Calu3 (cell line): ENCODE results near the gene ZNF740. TPM values are rescaled to one million over a fixed set of nuclear protein-coding genes. Genes with fewer than 3 reads are reported as not detected.
A peak's percentile ranks its signal among the peaks of the same experiment; 100 is the strongest.

Source experiments
- BruUV-seq: library from RNA; stranded (reverse); fragments of 400-500 nt; replicated peaks from 2 replicates; lab custom pipeline; 2021; lab: Mats Ljungman, UMichigan
- CTCF ChIA-PET: fragments of 300-600 bp; sonication (Branson Sonifier 250); formaldehyde crosslinking; loops from one replicate; lab custom pipeline; 2022; ENCODE audit warnings: antibody characterized with exemption; lab: Charles Lee
- DNase-seq: peaks from one replicate; pipeline ENCODE4 v3.0.0; 2022
- H3K27ac Mint-ChIP-seq: one replicate; pipeline ENCODE4 v1.8.0; 2022; ENCODE audit warnings: mixed read lengths; ENCODE audit not compliant: unreplicated experiment
- H3K27me3 Mint-ChIP-seq: one replicate; pipeline ENCODE4 v1.8.0; 2022; ENCODE audit warnings: mixed read lengths; ENCODE audit not compliant: unreplicated experiment
- H3K36me3 Mint-ChIP-seq: one replicate; pipeline ENCODE4 v1.8.0; 2022; ENCODE audit warnings: mild to moderate bottlenecking, moderate library complexity, mixed read lengths; ENCODE audit not compliant: insufficient read depth, unreplicated experiment
- H3K4me1 Mint-ChIP-seq: one replicate; pipeline ENCODE4 v1.8.0; 2022; ENCODE audit warnings: mild to moderate bottlenecking, low read depth, mixed read lengths; ENCODE audit not compliant: unreplicated experiment
- H3K4me3 Mint-ChIP-seq: one replicate; pipeline ENCODE4 v1.8.0; 2022; ENCODE audit warnings: mild to moderate bottlenecking, low read depth, moderate library complexity, mixed read lengths; ENCODE audit not compliant: unreplicated experiment
- H3K9me3 Mint-ChIP-seq: one replicate; pipeline ENCODE4 v1.8.0; 2022; ENCODE audit warnings: low read depth, mixed read lengths; ENCODE audit not compliant: unreplicated experiment
- CTCF ChIP-seq: fragments of 200-600 bp; IDR thresholded peaks from one replicate; pipeline ENCODE4 v1.8.0; 2022; ENCODE audit warnings: antibody characterized with exemption; ENCODE audit not compliant: unreplicated experiment
- intact Hi-C: fragments of 100-400 bp; cut with micrococcal nuclease; formaldehyde crosslinking; loops from one replicate; pipeline ENCODE4 v1.10.0; 2022; ENCODE audit not compliant: unreplicated experiment
- total RNA-seq: library from RNA; stranded (reverse); gene quantifications from 2 replicates; pipeline ENCODE4 v1.2.3, GENCODE V29; 2022

ZNF740 gene
- total RNA-seq, 1 experiment from 2014 or later, result 32.7 TPM

- Mint-ChIP-seq H3K27ac (no peak overlapping the region), H3K36me3 (peaks cover 34% of the 10 kb centered on the region), H3K4me3 (no peak overlapping the region), H3K4me1 (peaks cover 11% of the 10 kb centered on the region), H3K9me3 (no peaks in the 10 kb centered on the region), H3K27me3 (no peaks in the 10 kb centered on the region)
- no peak for TF ChIP-seq CTCF
- no TSS peak for BruUV-seq
- CTCF ChIA-PET, result interaction anchor here (0.9 kb wide), 1 partner anchor 40 kb away, joined by 3 read pairs; no protein-coding TSS in a partner anchor
- intact Hi-C loops, result loop anchor here (5.0 kb wide), 2 partner anchors 41 to 56 kb away; partner anchors contain the start of gene ESPL1
- no peak for DNase-seq
These were observed 30.3 kb downstream of the ZNF740 start for GRCh38 chr12:53210843-53211242.

- CTCF ChIA-PET, result interaction anchor here (0.6 to 1.6 kb wide), 6 partner anchors 10 to 109 kb away, joined by 3 to 5 read pairs (median 3); partner anchors contain the start of gene ESPL1
- peaks cover 31% of the 10 kb centered on the region for H3K36me3 Mint-ChIP-seq
- H3K9me3 Mint-ChIP-seq, result no peaks in the 10 kb centered on the region
- no peaks in the 10 kb centered on the region for H3K27me3 Mint-ChIP-seq
- TF ChIP-seq CTCF, result peak; percentile 41
- BruUV-seq, result no TSS peak
- peaks cover 18% of the 10 kb centered on the region for H3K4me1 Mint-ChIP-seq
- H3K4me3 Mint-ChIP-seq, result no peak overlapping the region
- intact Hi-C loops, result loop anchor here (5.0 kb wide), 2 partner anchors 41 to 56 kb away; partner anchors contain the start of gene ESPL1
- no peak for DNase-seq
- no peak overlapping the region for H3K27ac Mint-ChIP-seq
These were observed 31.2 kb downstream of the ZNF740 start for GRCh38 chr12:53211476-53212381.

GRCh38 chr12:53212931-53213330 is 32.4 kb downstream of the ZNF740 start:
- no peak for TF ChIP-seq CTCF
- no peak overlapping the region for H3K27ac Mint-ChIP-seq
- peaks cover 31% of the 10 kb centered on the region for H3K36me3 Mint-ChIP-seq

GRCh38 chr12:53213348-53213747 is 32.8 kb downstream of the ZNF740 start:
- DNase-seq, result peak; percentile 84
- H3K4me3 Mint-ChIP-seq, result no peak overlapping the region
- CTCF ChIA-PET, result interaction anchor here (0.6 to 2.6 kb wide), 5 partner anchors 39 to 108 kb away, joined by 3 to 21 read pairs (median 7); partner anchors contain the start of genes AAAS and ESPL1
- no peaks in the 10 kb centered on the region for H3K27me3 Mint-ChIP-seq
- TF ChIP-seq CTCF, result peak; percentile 92
- no peak overlapping the region for H3K27ac Mint-ChIP-seq
- peaks cover 13% of the 10 kb centered on the region for H3K4me1 Mint-ChIP-seq
- H3K9me3 Mint-ChIP-seq, result no peaks in the 10 kb centered on the region
- intact Hi-C loops, result loop anchor here (1.0 to 5.0 kb wide), 3 partner anchors 39 to 74 kb away; partner anchors contain the start of gene ESPL1
- H3K36me3 Mint-ChIP-seq, result peaks cover 34% of the 10 kb centered on the region
- no TSS peak for BruUV-seq

More at GRCh38 chr12:53212931-53213330, 32.4 kb downstream of the ZNF740 start:
- intact Hi-C loops, result loop anchor here (1.0 to 5.0 kb wide), 3 partner anchors 39 to 74 kb away; partner anchors contain the start of gene ESPL1
- Mint-ChIP-seq H3K4me3 (no peak overlapping the region), H3K9me3 (no peaks in the 10 kb centered on the region), H3K4me1 (peaks cover 13% of the 10 kb centered on the region), H3K27me3 (no peaks in the 10 kb centered on the region)
- CTCF ChIA-PET, result interaction anchor here (1.1 to 2.6 kb wide), 4 partner anchors 39 to 108 kb away, joined by 3 to 21 read pairs (median 6); partner anchors contain the start of gene AAAS
- no TSS peak for BruUV-seq
- DNase-seq, result no peak
